HG03066 (cell line): ENCODE measurements around the gene TMEM52.

Source experiments
- ATAC-seq: cut with Tn5 transposase; IDR thresholded peaks from one replicate; pipeline ENCODE4 v1.9.1; 2021; ENCODE audit warnings: low read depth; ENCODE audit not compliant: unreplicated experiment

The TMEM52 gene

GRCh38 chr1:1876335-1876930 is 42.6 kb downstream of the TMEM52 start:
- ATAC-seq: no peak

GRCh38 chr1:1875932-1876331 is 43.1 kb downstream of the TMEM52 start:
- ATAC-seq: no peak

GRCh38 chr1:1874901-1875300 is 44.2 kb downstream of the TMEM52 start:
- ATAC-seq: no peak

- no peak for ATAC-seq
Measured at GRCh38 chr1:1873186-1873585, 45.9 kb downstream of the TMEM52 start.

GRCh38 chr1:1872329-1872994 is 46.6 kb downstream of the TMEM52 start:
- ATAC-seq: no peak

GRCh38 chr1:1869469-1869868 is 49.6 kb downstream of the TMEM52 start:
- no peak for ATAC-seq
